Measurements from ENCODE around the gene C6orf141. TPM values are rescaled to one million over a fixed set of nuclear protein-coding genes. Genes with fewer than 3 reads are reported as not detected.

The C6orf141 gene
- total RNA-seq, 2 donors from 2014 or later, result 11.4 to 20.8 TPM

GRCh38 chr6:49531774-49532569 is 18.5 kb upstream of the C6orf141 start:
- Histone ChIP-seq H3K4me1 (no peaks in the 10 kb centered on the region), H3K27me3 (no peaks in the 10 kb centered on the region), H3K4me3 (no peak overlapping the region), H3K36me3 (replicated peaks in 1 of 2; ENCODE audit: insufficient read depth in 1 of 2, low read depth in 2 of 2) (no peaks in the 10 kb centered on the region), H3K9me3 (no peaks in the 10 kb centered on the region), H3K27ac (no peak overlapping the region)
- intact Hi-C loops (cut with DNase I), result no loop called here
- DNase-seq (no peak), ATAC-seq (peak; percentile 93)
- TF ChIP-seq POLR2A (IDR thresholded peaks at IDR 0.05) (no peak), CTCF (IDR thresholded peaks at IDR 0.05) (peak; percentile 56 to 98 (median 91))
- 0 to 3% methylated on average over 3 of the region's 3 CpGs for WGBS, 2 donors

GRCh38 chr6:49535795-49536194 is 14.7 kb upstream of the C6orf141 start:
- intact Hi-C loops (cut with DNase I), result no loop called here
- Histone ChIP-seq H3K27ac (no peak overlapping the region), H3K4me3 (no peak overlapping the region), H3K27me3 (no peaks in the 10 kb centered on the region), H3K9me3 (no peaks in the 10 kb centered on the region), H3K36me3 (replicated peaks in 1 of 2; ENCODE audit: insufficient read depth in 1 of 2, low read depth in 2 of 2) (no peaks in the 10 kb centered on the region), H3K4me1 (no peaks in the 10 kb centered on the region)
- no peak for TF ChIP-seq CTCF (IDR thresholded peaks at IDR 0.05)
- no peak for TF ChIP-seq POLR2A (IDR thresholded peaks at IDR 0.05)
- ATAC-seq, result no peak
- no peak for DNase-seq
- WGBS, 2 donors, result 42 to 43% methylated on average over 5 of the region's 5 CpGs

GRCh38 chr6:49539102-49539501 is 11.4 kb upstream of the C6orf141 start:
- ATAC-seq, result no peak
- peaks cover 0 to 3% (median 0%) of the 10 kb centered on the region in 3 donors for H3K9me3 ChIP-seq
- no peak overlapping the region for H3K27ac ChIP-seq
- no peak for DNase-seq
- intact Hi-C loops (cut with DNase I), result no loop called here
- peaks cover 13% of the 10 kb centered on the region for H3K4me1 ChIP-seq
- WGBS, 2 donors, result 92 to 98% methylated on average over 3 of the region's 3 CpGs
- H3K4me3 ChIP-seq, result no peak overlapping the region
- H3K36me3 ChIP-seq (replicated peaks in 1 of 2; ENCODE audit: insufficient read depth in 1 of 2, low read depth in 2 of 2), result no peaks in the 10 kb centered on the region
- TF ChIP-seq POLR2A (IDR thresholded peaks at IDR 0.05) (no peak), CTCF (IDR thresholded peaks at IDR 0.05) (no peak)
- H3K27me3 ChIP-seq, result no peaks in the 10 kb centered on the region

- TF ChIP-seq CTCF (IDR thresholded peaks at IDR 0.05), result no peak
- TF ChIP-seq POLR2A (IDR thresholded peaks at IDR 0.05), result no peak
- Histone ChIP-seq H3K27ac (no peak overlapping the region), H3K4me3 (no peak overlapping the region), H3K9me3 (peaks cover 0 to 3% (median 0%) of the 10 kb centered on the region in 3 donors), H3K27me3 (no peaks in the 10 kb centered on the region), H3K4me1 (peaks cover 13% of the 10 kb centered on the region), H3K36me3 (replicated peaks in 1 of 2; ENCODE audit: insufficient read depth in 1 of 2, low read depth in 2 of 2) (no peaks in the 10 kb centered on the region)
- no peak for ATAC-seq
- no peak for DNase-seq
- intact Hi-C loops (cut with DNase I), result no loop called here
Observed at GRCh38 chr6:49540614-49541013, 9.9 kb upstream of the C6orf141 start.
